Lower leg skin (tissue), 4 donors: ENCODE results near the gene CYP27A1. TPM values are rescaled to one million over a fixed set of nuclear protein-coding genes. Genes with fewer than 3 reads are reported as not detected.

Experiments
- DNase-seq, 2 donors: peaks; one replicate each; pipeline ENCODE4 v3.0.0-alpha.2; 2019; ENCODE audit warnings: low spot score in 2 of 2
- H3K4me3 ChIP-seq: fragments of 200-600 bp; sonication (generic); 2 replicates; pipeline ENCODE4 v1.5.1; 2017; ENCODE audit warnings: mild to moderate bottlenecking, low read depth; ENCODE audit not compliant: poor library complexity, severe bottlenecking
- CTCF ChIP-seq, 3 donors: fragments of 450-650 bp; IDR thresholded peaks; one replicate each; pipeline ENCODE4 v1.5.1; 2016; ENCODE audit warnings: antibody characterized with exemption in 3 of 3, mild to moderate bottlenecking in 3 of 3, moderate library complexity in 2 of 3
- POLR2A ChIP-seq, 2 donors: fragments of 450-650 bp; IDR thresholded peaks; one replicate each; pipeline ENCODE4 v1.6.1; 2016 to 2017; ENCODE audit warnings: antibody characterized with exemption in 2 of 2, mild to moderate bottlenecking in 1 of 2, moderate library complexity in 1 of 2
- WGBS, 2 donors: methylation state at CpG; one replicate each; pipeline ENCODE4 v1.1.5; 2018; 5-methylcytosine and 5-hydroxymethylcytosine counted together
- intact Hi-C: fragments of 100-400 bp; cut with DNase I; formaldehyde crosslinking; loops from one replicate; pipeline ENCODE4 v1.15.0; 2023; ENCODE audit warnings: low total_unique reads
- total RNA-seq, 4 donors: library from RNA; depleted of rRNA; stranded (reverse); fragments of >200 nt; gene quantifications; one replicate each; pipeline ENCODE4 v1.1.0, GENCODE V29; 2016

CYP27A1 gene
- total RNA-seq, 4 donors from 2014 or later: 12.9 to 35.2 (median 21.8) TPM

DNA sequence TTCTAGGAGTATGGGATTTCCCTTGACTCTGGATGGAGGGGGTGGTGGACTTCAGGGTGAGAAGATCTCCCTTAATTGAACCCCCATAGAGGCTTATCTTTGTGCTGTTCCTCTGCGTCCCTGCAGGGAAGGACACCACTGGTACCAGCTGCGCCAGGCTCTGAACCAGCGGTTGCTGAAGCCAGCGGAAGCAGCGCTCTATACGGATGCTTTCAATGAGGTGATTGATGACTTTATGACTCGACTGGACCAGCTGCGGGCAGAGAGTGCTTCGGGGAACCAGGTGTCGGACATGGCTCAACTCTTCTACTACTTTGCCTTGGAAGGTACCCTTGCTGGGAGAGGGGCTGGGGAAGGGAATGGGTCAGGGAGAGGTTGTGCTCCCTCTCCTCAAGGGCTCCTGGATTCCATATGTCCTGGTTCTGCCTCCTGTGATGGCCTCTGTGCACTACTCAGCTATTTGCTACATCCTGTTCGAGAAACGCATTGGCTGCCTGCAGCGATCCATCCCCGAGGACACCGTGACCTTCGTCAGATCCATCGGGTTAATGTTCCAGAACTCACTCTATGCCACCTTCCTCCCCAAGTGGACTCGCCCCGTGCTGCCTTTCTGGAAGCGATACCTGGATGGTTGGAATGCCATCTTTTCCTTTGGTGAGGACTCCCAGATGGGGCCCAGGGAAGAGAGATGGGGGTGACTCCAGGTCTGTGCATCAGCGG, 30.3 kb downstream of the CYP27A1 start:
- DNase-seq: peak in 1 of 2 donors; percentile 69
- intact Hi-C loops: no loop called here
- TF ChIP-seq POLR2A (IDR thresholded peaks at IDR 0.05): no peak
- WGBS, 2 donors: 95 to 96% methylated on average over 21 of the region's 21 CpGs
- H3K4me3 ChIP-seq: no peak overlapping the region

GRCh38 chr2:218812861-218813260, 30.9 kb downstream of the CYP27A1 start:
- DNase-seq: no peak
- intact Hi-C loops: no loop called here
- no peak for TF ChIP-seq POLR2A (IDR thresholded peaks at IDR 0.05)
- no peak for TF ChIP-seq CTCF (IDR thresholded peaks at IDR 0.05)
- no peak overlapping the region for H3K4me3 ChIP-seq
- WGBS, 2 donors: 91 to 94% methylated on average over 5 of the region's 5 CpGs

GRCh38 chr2:218813771-218814460, 32.0 kb downstream of the CYP27A1 start:
- no peak for TF ChIP-seq POLR2A (IDR thresholded peaks at IDR 0.05)
- TF ChIP-seq CTCF (IDR thresholded peaks at IDR 0.05): no peak
- no peak overlapping the region for H3K4me3 ChIP-seq
- DNase-seq: no peak
- WGBS, 2 donors: 65 to 66% methylated on average over 11 of the region's 11 CpGs
- intact Hi-C loops: no loop called here

DNA sequence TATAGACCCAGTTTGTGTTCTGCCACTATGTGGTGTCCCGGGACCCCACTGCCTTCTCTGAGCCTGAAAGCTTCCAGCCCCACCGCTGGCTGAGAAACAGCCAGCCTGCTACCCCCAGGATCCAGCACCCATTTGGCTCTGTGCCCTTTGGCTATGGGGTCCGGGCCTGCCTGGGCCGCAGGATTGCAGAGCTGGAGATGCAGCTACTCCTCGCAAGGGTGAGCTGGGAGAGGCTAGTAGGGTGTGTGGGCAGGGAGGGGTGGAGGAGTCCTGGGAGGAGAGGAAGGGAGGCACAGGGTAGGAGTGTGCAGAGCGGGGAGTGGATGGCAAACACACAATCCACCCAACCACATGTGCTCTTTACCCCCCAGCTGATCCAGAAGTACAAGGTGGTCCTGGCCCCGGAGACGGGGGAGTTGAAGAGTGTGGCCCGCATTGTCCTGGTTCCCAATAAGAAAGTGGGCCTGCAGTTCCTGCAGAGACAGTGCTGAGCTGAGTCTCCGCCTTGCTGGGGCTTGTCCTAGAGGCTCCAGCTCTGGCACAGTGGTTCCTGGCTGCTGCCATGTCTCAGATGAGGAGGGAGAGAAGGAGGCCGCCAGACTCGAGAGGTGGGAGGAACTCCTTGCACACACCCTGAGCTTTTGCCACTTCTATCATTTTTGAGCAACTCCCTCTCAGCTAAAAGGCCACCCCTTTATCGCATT, 32.7 kb downstream of the CYP27A1 start:
- peak in 1 of 2 donors; percentile 85 for DNase-seq
- 45 to 50% methylated on average over 13 of the region's 13 CpGs for WGBS, 2 donors
- intact Hi-C loops: no loop called here
- TF ChIP-seq POLR2A (IDR thresholded peaks at IDR 0.05): no peak
- TF ChIP-seq CTCF (IDR thresholded peaks at IDR 0.05): no peak
- no peak overlapping the region for H3K4me3 ChIP-seq

DNA sequence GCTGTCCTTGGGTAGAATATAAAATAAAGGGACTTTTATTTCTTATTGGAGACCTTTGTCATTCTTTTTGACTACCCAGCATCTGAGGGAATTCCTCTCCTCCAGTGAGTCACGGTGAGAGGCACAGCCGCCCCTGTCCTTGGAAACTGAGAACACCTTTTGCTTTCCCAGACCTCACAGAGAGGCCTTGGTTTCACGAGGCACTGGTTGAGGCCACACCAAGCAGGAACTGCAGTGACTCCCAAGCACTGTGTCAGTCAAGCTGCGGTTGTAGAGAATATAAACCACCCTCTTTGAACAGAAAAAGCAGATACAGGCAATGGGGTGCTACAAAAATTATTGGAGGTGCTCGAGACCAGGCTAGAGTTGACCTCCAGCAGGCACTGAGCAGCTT, 33.3 kb downstream of the CYP27A1 start:
- 54 to 70% methylated on average over 5 of the region's 5 CpGs for WGBS, 2 donors
- TF ChIP-seq POLR2A (IDR thresholded peaks at IDR 0.05) (no peak), CTCF (IDR thresholded peaks at IDR 0.05) (no peak)
- intact Hi-C loops: no loop called here
- DNase-seq: peak in 1 of 2 donors; percentile 57
- H3K4me3 ChIP-seq: no peak overlapping the region

DNA sequence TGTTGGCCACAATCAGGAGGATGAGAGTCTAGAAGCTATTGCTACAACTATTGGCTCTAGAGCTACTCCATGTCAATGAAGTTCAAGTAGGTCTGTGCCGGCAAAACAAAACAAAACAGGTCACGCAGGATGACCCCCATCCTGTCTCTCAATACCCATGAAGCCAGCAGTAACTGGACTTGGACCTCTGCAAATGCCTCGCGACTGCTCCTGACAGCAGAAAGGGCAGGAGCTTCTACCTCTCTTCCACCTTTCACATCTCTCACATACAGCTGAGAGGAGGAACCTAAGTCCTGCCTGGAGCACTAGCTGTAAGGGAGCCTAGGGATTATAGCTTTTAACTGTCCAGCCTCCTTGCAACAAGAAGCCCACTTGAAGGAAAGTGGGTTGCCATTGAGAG, 33.7 kb downstream of the CYP27A1 start:
- H3K4me3 ChIP-seq: no peak overlapping the region
- TF ChIP-seq CTCF (IDR thresholded peaks at IDR 0.05) (no peak), POLR2A (IDR thresholded peaks at IDR 0.05) (no peak)
- no peak for DNase-seq
- intact Hi-C loops: no loop called here
- WGBS, 2 donors: 91 to 92% methylated on average over 4 of the region's 4 CpGs
